SK-N-SH (cell line): Measurements from ENCODE around the gene PCED1B.

Experiments used
- CTCF ChIP-seq: fragments of 200-600 bp; sonication (generic); IDR thresholded peaks from 2 replicates; pipeline ENCODE4 v1.6.1; 2017; ENCODE audit warnings: antibody characterized with exemption, mild to moderate bottlenecking, moderate library complexity
- FOXJ3 ChIP-seq: sonication (generic); formaldehyde crosslinking; IDR thresholded peaks from 2 replicates; pipeline ENCODE4 v1.5.1; 2020; ENCODE audit warnings: mild to moderate bottlenecking, missing genetic modification reagents
- FOXM1 ChIP-seq: IDR thresholded peaks from 2 replicates; pipeline ENCODE4 v1.4.0; 2012; ENCODE audit warnings: low read depth, mild to moderate bottlenecking
- JUND ChIP-seq: IDR thresholded peaks from 2 replicates; pipeline ENCODE4 v1.4.0; 2012
- MAX ChIP-seq: IDR thresholded peaks from 2 replicates; pipeline ENCODE4 v1.4.0; 2012; ENCODE audit warnings: low read depth
- RCOR1 ChIP-seq: fragments of 150-350 bp; IDR thresholded peaks from 2 replicates; pipeline ENCODE4 v1.6.1; 2017; ENCODE audit warnings: antibody characterized with exemption, low read length
- TCF12 ChIP-seq: IDR thresholded peaks from 2 replicates; pipeline ENCODE4 v1.4.0; 2012
- TEAD4 ChIP-seq: IDR thresholded peaks from 2 replicates; pipeline ENCODE4 v1.4.0; 2012; ENCODE audit warnings: mild to moderate bottlenecking, borderline replicate concordance; ENCODE audit not compliant: insufficient read depth
- USF2 ChIP-seq: fragments of 150-350 bp; IDR thresholded peaks from 2 replicates; pipeline ENCODE4 v1.6.1; 2017; ENCODE audit warnings: antibody characterized with exemption, low read length, low read depth, borderline replicate concordance

DNA sequence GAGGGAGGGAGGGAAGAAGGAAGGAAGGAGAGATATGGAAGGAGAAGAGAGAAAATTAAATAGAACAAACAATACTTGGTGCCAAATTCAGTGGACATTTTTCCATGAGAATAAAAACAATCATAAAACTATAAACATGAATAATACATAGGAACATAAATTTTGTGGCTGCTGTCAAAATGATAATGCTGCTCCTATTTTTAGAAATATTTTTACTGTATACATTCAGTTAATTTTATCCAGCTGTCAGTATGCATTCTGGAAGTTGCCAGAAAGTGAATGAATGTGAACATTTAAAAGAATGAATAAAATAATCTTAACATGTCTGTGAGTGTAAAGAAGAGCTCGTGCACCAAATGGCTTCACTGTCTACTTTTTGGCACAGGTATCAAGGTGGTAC lies 13.9 kb upstream of the PCED1B start:
- TF ChIP-seq CTCF (no peak), TCF12 (no peak), FOXM1 (no peak), MAX (no peak), JUND (no peak), FOXJ3 (no peak), USF2 (no peak), TEAD4 (no peak), RCOR1 (no peak)
